UCSD-AML1 (cell line): Measurements from ENCODE around the gene NID2.

Experiments
- DNase-seq: peaks from one replicate; lab custom pipeline; 2025; ENCODE audit not compliant: unreplicated experiment; lab: John Stamatoyannopoulos, UW

Gene NID2

GRCh38 chr14:52068615-52069306, at the start of gene NID2:
Gene NID2 (minus strand): TSS chr14:52069059. CDS start chr14:52068994, 65 bp downstream.
- no peak for DNase-seq

- no peak for DNase-seq
Observed at GRCh38 chr14:52117111-52117832, 48.4 kb upstream of the NID2 start.

- DNase-seq = no peak
Observed at GRCh38 chr14:52115286-52115685, 46.4 kb upstream of the NID2 start.

GRCh38 chr14:52112336-52113018, 43.6 kb upstream of the NID2 start:
- no peak for DNase-seq

GRCh38 chr14:52111583-52111982, 42.7 kb upstream of the NID2 start:
- DNase-seq = no peak

GRCh38 chr14:52110441-52111086, 41.7 kb upstream of the NID2 start:
- no peak for DNase-seq

- no peak for DNase-seq
Observed at GRCh38 chr14:52108823-52109222, 40.0 kb upstream of the NID2 start.

GRCh38 chr14:52106840-52107239, 38.0 kb upstream of the NID2 start:
- DNase-seq = no peak

GRCh38 chr14:52103416-52103815, 34.6 kb upstream of the NID2 start:
- DNase-seq = no peak

- no peak for DNase-seq
Observed at GRCh38 chr14:52095794-52096193, 26.9 kb upstream of the NID2 start.

GRCh38 chr14:52095336-52095735, 26.5 kb upstream of the NID2 start:
- no peak for DNase-seq

GRCh38 chr14:52094546-52095271, 25.9 kb upstream of the NID2 start:
- no peak for DNase-seq

GRCh38 chr14:52091928-52092327, 23.1 kb upstream of the NID2 start:
- DNase-seq = no peak

- no peak for DNase-seq
Observed at GRCh38 chr14:52090936-52091335, 22.1 kb upstream of the NID2 start.

GRCh38 chr14:52089218-52089617, 20.4 kb upstream of the NID2 start:
- DNase-seq = no peak

- no peak for DNase-seq
Observed at GRCh38 chr14:52086711-52087110, 17.9 kb upstream of the NID2 start.

GRCh38 chr14:52082903-52083302, 14.0 kb upstream of the NID2 start:
- DNase-seq = no peak

GRCh38 chr14:52081964-52082363, 13.1 kb upstream of the NID2 start:
- DNase-seq = no peak

GRCh38 chr14:52080808-52081755, 12.2 kb upstream of the NID2 start:
- DNase-seq = no peak
